Stimulated activated CD8-positive, alpha-beta memory T cell treated with anti-CD3 and anti-CD28 coated beads, Interleukin-7, amount 100 ng/mL, for 24 hours (primary cell): Measurements from ENCODE around the gene RPL35.
"Not testable (repeated sequence)": the region's sequence is repeated elsewhere in the genome, so short reads cannot be mapped to it uniquely, and the experiment has no call there.

Experiments used
- DNase-seq: peaks from one replicate; pipeline ENCODE4 v3.0.0-alpha.2; 2020; ENCODE audit warnings: low read depth

The RPL35 gene

GRCh38 chr9:124852121-124852828 is 9.5 kb downstream of the RPL35 start:
- no peak for DNase-seq

- DNase-seq: no peak
These were observed 12.0 kb downstream of the RPL35 start for GRCh38 chr9:124849801-124850200.

- DNase-seq: no peak
These were observed 14.8 kb downstream of the RPL35 start for GRCh38 chr9:124846969-124847368.

- DNase-seq: not testable (repeated sequence)
These were observed 15.3 kb downstream of the RPL35 start for GRCh38 chr9:124846467-124846866.

- DNase-seq: no peak
These were observed 17.5 kb downstream of the RPL35 start for GRCh38 chr9:124844291-124844690.

GRCh38 chr9:124843456-124844034 is 18.2 kb downstream of the RPL35 start:
- no peak for DNase-seq

GRCh38 chr9:124841075-124841821 is 20.5 kb downstream of the RPL35 start:
- DNase-seq: no peak

GRCh38 chr9:124840300-124840833 is 21.4 kb downstream of the RPL35 start:
- DNase-seq: no peak

GRCh38 chr9:124839612-124840299 is 22.0 kb downstream of the RPL35 start:
- no peak for DNase-seq

GRCh38 chr9:124838567-124839275 is 23.0 kb downstream of the RPL35 start:
- DNase-seq: not testable (repeated sequence)

- not testable (repeated sequence) for DNase-seq
These were observed 23.6 kb downstream of the RPL35 start for GRCh38 chr9:124838132-124838531.

- DNase-seq: no peak
These were observed 26.7 kb downstream of the RPL35 start for GRCh38 chr9:124835026-124835557.

- DNase-seq: no peak
These were observed 27.2 kb downstream of the RPL35 start for GRCh38 chr9:124834591-124834990.

GRCh38 chr9:124831642-124832364 is 30.0 kb downstream of the RPL35 start:
- DNase-seq: no peak

GRCh38 chr9:124830593-124830992 is 31.2 kb downstream of the RPL35 start:
- no peak for DNase-seq

- DNase-seq: no peak
These were observed 32.5 kb downstream of the RPL35 start for GRCh38 chr9:124829334-124829669.

- no peak for DNase-seq
These were observed 33.0 kb downstream of the RPL35 start for GRCh38 chr9:124828489-124829333.

- no peak for DNase-seq
These were observed 40.8 kb downstream of the RPL35 start for GRCh38 chr9:124820698-124821623.
